ENCODE measurements around the gene EEFSEC. TPM values are rescaled to one million over a fixed set of nuclear protein-coding genes. Genes with fewer than 3 reads are reported as not detected.

EEFSEC gene
- total and polyA plus RNA-seq, 2 of the 8 experiments (the other 6 are each of a cell fraction or from before 2014, with no cell fraction given): 13.1 to 19.8 TPM

DNA sequence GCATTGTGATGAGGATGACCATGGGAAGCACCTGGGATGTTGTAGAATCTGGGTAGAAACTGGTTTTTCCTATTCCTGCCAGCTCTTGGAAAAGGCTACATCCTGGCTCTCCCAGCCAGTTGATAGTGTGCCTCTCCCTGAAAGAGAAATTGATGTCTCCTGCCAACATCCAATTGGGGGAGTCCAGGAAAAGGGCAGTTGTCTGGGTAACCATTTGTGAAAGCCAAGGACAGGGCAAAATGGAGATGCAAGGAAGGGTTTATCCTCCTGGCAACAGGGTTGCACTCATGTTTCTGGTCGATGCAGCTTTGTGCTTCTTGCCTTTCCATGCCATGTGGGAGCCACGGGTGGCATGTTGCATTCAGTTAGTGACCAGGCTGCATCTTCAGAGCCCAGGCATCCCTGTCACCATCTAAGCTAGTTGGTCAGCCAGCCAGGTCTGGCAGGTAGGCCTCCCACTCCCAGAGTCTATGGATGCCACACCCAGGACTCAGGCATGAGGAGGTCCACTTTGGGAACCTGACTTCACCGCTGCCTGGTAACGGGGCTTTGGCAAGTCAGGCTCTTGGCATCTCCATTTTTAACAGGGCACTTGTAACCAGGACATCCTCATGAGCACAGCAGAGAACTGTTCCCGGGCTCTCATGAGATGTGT is 159.9 kb downstream of the EEFSEC start:
- Histone ChIP-seq H3K27ac (ENCODE audit: low read depth, low read length) (no peak overlapping the region), H4K91ac (replicated peaks; ENCODE audit: insufficient read length, low read length) (no peak overlapping the region), H3K23ac (ENCODE audit: insufficient read length) (no peak overlapping the region), H3K79me1 (ENCODE audit: low read depth, low read length) (0 out of 2 replicates have a peak, but pooled peaks cover 2% of the 10 kb centered on the region), H2BK20ac (ENCODE audit: low read length) (no peak overlapping the region), H2AFZ (ENCODE audit: low read length) (no peak overlapping the region), H2BK5ac (ENCODE audit: low read depth, low read length) (no peak overlapping the region), H3K4me3 (ENCODE audit: extremely low read depth in 1 of 4, insufficient read depth in 2 of 4, low read depth in 3 of 4, low read length in 4 of 4) (no peak overlapping the region), H4K8ac (ENCODE audit: extremely low read depth, insufficient read depth, low read length) (no peak overlapping the region), H3K14ac (ENCODE audit: insufficient read length) (no peak overlapping the region), H3K27me3 (replicated peaks in 1 of 4; ENCODE audit: control insufficient read depth in 3 of 4, extremely low read depth in 1 of 4, insufficient read depth in 3 of 4, low read length in 3 of 4) (no peaks in the 10 kb centered on the region), H3K23me2 (ENCODE audit: low read depth, low read length) (no peaks in the 10 kb centered on the region), H4K5ac (ENCODE audit: insufficient read length, low read depth, low read length) (no peak overlapping the region), H3K56ac (replicated peaks; ENCODE audit: insufficient read length, low read depth, low read length) (no peak overlapping the region), H3K4me2 (ENCODE audit: insufficient read depth in 1 of 2, low read depth in 2 of 2, low read length in 2 of 2) (no peak overlapping the region), H3K4ac (replicated peaks; ENCODE audit: insufficient read length, low read depth, low read length) (no peak overlapping the region), H2BK120ac (replicated peaks; ENCODE audit: low read depth, low read length) (no peak overlapping the region), H3K36me3 (ENCODE audit: control insufficient read depth in 2 of 4, insufficient read depth in 4 of 4, low read length in 3 of 4) (no peaks in the 10 kb centered on the region), H2BK15ac (ENCODE audit: low read length) (no peak overlapping the region), H3K79me2 (ENCODE audit: control insufficient read depth in 1 of 2, insufficient read depth in 2 of 2, low read length in 2 of 2) (no peaks in the 10 kb centered on the region), H3K4me1 (replicated peaks in 1 of 4; ENCODE audit: control insufficient read depth in 3 of 4, insufficient read depth in 4 of 4, low read length in 3 of 4) (peaks cover 0 to 4% (median 0%) of the 10 kb centered on the region in 4 experiments; a peak in 1 of 7 replicates), H2BK12ac (ENCODE audit: low read depth, low read length) (no peak overlapping the region), H3K18ac (ENCODE audit: extremely low read depth, low read length) (no peak overlapping the region), H3K9me3 (ENCODE audit: insufficient read depth in 2 of 2, low read depth in 1 of 2, low read length in 1 of 2) (no peaks in the 10 kb centered on the region), H3K9ac (replicated peaks in 1 of 4; ENCODE audit: extremely low read depth in 1 of 4, low read depth in 3 of 4, low read length in 3 of 4) (no peak overlapping the region), H2AK5ac (ENCODE audit: low read depth, low read length) (0 out of 2 replicates have a peak overlapping the region, but pooled peaks have one; percentile 46), H4K20me1 (replicated peaks in 1 of 2; ENCODE audit: control insufficient read depth in 1 of 2, insufficient read depth in 2 of 2, low read length in 2 of 2) (no peaks in the 10 kb centered on the region)
- ChIA-PET POLR2A (ENCODE audit: partially characterized antibody) (no interaction called here), CTCF (ENCODE audit: partially characterized antibody) (interaction anchor here (0.8 to 3.1 kb wide), 4 partner anchors 9 to 139 kb away, joined by 3 to 21 read pairs (median 4); no protein-coding TSS in a partner anchor)
- FAIRE-seq (no peak), DNase-seq (ENCODE audit: low read depth in 1 of 2, low spot score in 2 of 2) (peak in 1 of 2 experiments; percentile 31)
- WGBS, 2 experiments (ENCODE audit: extremely low coverage in 1 of 2, insufficient coverage in 1 of 2, insufficient read length in 1 of 2, insufficient replicate concordance in 2 of 2, low coverage in 1 of 2, low lambda C conversion rate in 2 of 2, missing lambda C conversion rate in 1 of 2): 81% methylated on average over 5 of the region's 5 CpGs; no CpG with 5 or more reads in 1 of the 2 experiments
- TF ChIP-seq RNF2 (IDR thresholded peaks at IDR 0.05; ENCODE audit: borderline replicate concordance, low read depth, low read length, missing control alignments, poor library complexity, severe bottlenecking): no peak
- TF ChIP-seq CTBP2 (IDR thresholded peaks at IDR 0.05; ENCODE audit: borderline replicate concordance, insufficient read depth, insufficient read length, low read length): no peak
- TF ChIP-seq, protein P1, sequence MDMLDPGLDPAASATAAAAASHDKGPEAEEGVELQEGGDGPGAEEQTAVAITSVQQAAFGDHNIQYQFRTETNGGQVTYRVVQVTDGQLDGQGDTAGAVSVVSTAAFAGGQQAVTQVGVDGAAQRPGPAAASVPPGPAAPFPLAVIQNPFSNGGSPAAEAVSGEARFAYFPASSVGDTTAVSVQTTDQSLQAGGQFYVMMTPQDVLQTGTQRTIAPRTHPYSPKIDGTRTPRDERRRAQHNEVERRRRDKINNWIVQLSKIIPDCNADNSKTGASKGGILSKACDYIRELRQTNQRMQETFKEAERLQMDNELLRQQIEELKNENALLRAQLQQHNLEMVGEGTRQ (IDR thresholded peaks at IDR 0.05; ENCODE audit: low read length): no peak
- no peak for TF ChIP-seq SUZ12 (IDR thresholded peaks at IDR 0.05; ENCODE audit: low read length)
- TF ChIP-seq ZNF274 (IDR thresholded peaks at IDR 0.05; ENCODE audit: borderline replicate concordance, extremely low read depth, low read length): no peak
- no peak for TF ChIP-seq EP300 (IDR thresholded peaks at IDR 0.05; ENCODE audit: borderline replicate concordance in 1 of 2, low read depth in 2 of 2, low read length in 2 of 2)
